ENCODE measurements around the gene NFIA. TPM values are rescaled to one million over a fixed set of nuclear protein-coding genes. Genes with fewer than 3 reads are reported as not detected.

NFIA gene
- total and polyA plus RNA-seq, 9 of the 15 experiments (the other 6 are each of a cell fraction or from before 2014, with no cell fraction given) = 5.3 to 24.9 (median 9.8) TPM

DNA sequence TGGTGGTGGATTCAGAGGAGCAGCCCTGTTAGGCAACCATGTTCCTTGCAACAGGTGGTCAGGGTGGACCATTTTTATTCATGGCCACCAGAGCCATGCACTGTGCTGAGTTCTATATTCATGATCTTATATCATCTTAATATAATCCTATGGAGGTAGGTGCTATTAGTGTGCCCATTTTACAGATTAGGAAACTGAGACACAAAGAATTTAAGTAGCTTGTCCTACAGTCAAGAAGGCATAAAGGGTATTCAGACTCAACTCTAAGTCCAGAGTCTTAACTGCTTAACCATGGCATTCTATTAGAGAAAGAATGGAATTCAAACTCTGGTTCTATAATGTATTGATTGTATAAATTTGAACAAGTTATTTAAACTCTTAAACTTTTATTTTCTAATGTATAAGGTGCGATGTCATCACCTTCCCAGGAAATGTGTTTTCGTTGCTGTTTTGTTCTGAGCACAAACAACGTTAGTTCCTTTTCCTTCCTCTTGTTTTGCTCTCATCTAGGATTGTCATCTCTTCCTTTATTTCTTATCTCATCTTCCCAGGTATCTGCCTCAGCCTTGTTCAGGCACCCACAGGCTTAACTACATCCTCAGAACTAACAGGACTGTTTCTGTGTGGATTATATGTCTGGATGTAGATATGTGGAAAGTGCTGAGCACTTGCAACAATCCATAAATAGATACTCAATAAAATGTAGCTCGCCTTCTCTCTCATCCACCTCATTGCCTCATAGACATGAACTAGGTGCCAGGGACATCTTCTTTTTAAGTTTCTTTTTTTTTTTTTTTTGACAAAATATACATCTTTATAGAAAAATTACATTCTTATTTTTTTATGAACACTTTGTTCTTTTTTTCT is 207.1 kb downstream of the NFIA start (continued):
- TF ChIP-seq RBM25 (IDR thresholded peaks at IDR 0.05; ENCODE audit: low read depth, low read length, severe bottlenecking) (peak; percentile 98), RCOR1 (IDR thresholded peaks at IDR 0.05; ENCODE audit: borderline replicate concordance in 1 of 2, low read depth in 2 of 2, low read length in 2 of 2) (peak in 1 of 2 experiments; percentile 55; a peak in 2 of 4 replicates), KAT2B (IDR thresholded peaks at IDR 0.05; ENCODE audit: low read depth, low read length) (no peak), SMARCE1 (IDR thresholded peaks at IDR 0.05) (0 out of 2 replicates have a peak, but pooled peaks have one; percentile 22), EZH2 (IDR thresholded peaks at IDR 0.05; ENCODE audit: borderline replicate concordance, low read depth, low read length) (no peak), HES1 (IDR thresholded peaks at IDR 0.05; ENCODE audit: low read depth) (no peak), KLF1 (tag; IDR thresholded peaks at IDR 0.05) (no peak), TEAD4 (IDR thresholded peaks at IDR 0.05; ENCODE audit: low read length) (peak; percentile 58), TEAD4 (CRISPR knock-in tag; IDR thresholded peaks at IDR 0.05; ENCODE audit: borderline replicate concordance) (no peak), ZNF445 (CRISPR knock-in tag; IDR thresholded peaks at IDR 0.05; ENCODE audit: low read depth) (no peak), ZNF511 (CRISPR knock-in tag; IDR thresholded peaks at IDR 0.05) (no peak), DPF2 (IDR thresholded peaks at IDR 0.05) (peak; percentile 30; the same call in 1 of the 2 replicates), MXD1 (CRISPR knock-in tag; IDR thresholded peaks at IDR 0.05; ENCODE audit: borderline replicate concordance, poor library complexity, severe bottlenecking) (no peak), CHD4 (IDR thresholded peaks at IDR 0.05; ENCODE audit: insufficient read depth, insufficient replicate concordance, low read depth, low read length, poor library complexity, severe bottlenecking) (peak; percentile 89), POLR2G (IDR thresholded peaks at IDR 0.05; ENCODE audit: low read depth, low read length) (no peak), CTBP1 (IDR thresholded peaks at IDR 0.05; ENCODE audit: borderline replicate concordance) (peak; percentile 57; the same call in 1 of the 2 replicates)
